Large intestine (tissue), 3 donors: ENCODE measurements around the gene ATG101. TPM values are rescaled to one million over a fixed set of nuclear protein-coding genes. Genes with fewer than 3 reads are reported as not detected.
A peak's percentile ranks its signal among the peaks of the same experiment; 100 is the strongest.

Source experiments
- DNase-seq, 2 donors: peaks; one replicate each; pipeline versions ENCODE4 v3.0.0 to v3.0.0-alpha.2; 2013
- H3K27ac ChIP-seq: one replicate; pipeline ENCODE4 v1.5.1; 2013; ENCODE audit warnings: low read length
- H3K27me3 ChIP-seq: 2 replicates; pipeline ENCODE4 v1.6.1; 2013; ENCODE audit warnings: low read length; ENCODE audit not compliant: control insufficient read depth, insufficient read depth
- H3K36me3 ChIP-seq: 2 replicates; pipeline ENCODE4 v1.6.1; 2013; ENCODE audit warnings: low read length; ENCODE audit not compliant: control insufficient read depth, insufficient read depth
- H3K4me1 ChIP-seq: one replicate; pipeline ENCODE4 v1.6.1; 2013; ENCODE audit warnings: low read length; ENCODE audit not compliant: control insufficient read depth, insufficient read depth
- H3K4me3 ChIP-seq: one replicate; pipeline ENCODE4 v1.5.1; 2013; ENCODE audit warnings: low read length
- H3K9me3 ChIP-seq: one replicate; pipeline ENCODE4 v1.6.1; 2013; ENCODE audit warnings: mild to moderate bottlenecking, low read depth, low read length, moderate library complexity; ENCODE audit not compliant: control insufficient read depth
- WGBS: methylation state at CpG from one replicate; pipeline ENCODE4 v1.1.5; 2013; ENCODE audit warnings: low lambda C conversion rate; ENCODE audit not compliant: insufficient coverage; 5-methylcytosine and 5-hydroxymethylcytosine counted together
- polyA plus RNA-seq: library from polyadenylated mRNA; unstranded; fragments of 120-200 nt; gene quantifications from one replicate; pipeline ENCODE4 v1.2.1, GENCODE V29; 2013

The ATG101 gene
- polyA plus RNA-seq, 1 donor, result 27.8 TPM

DNA sequence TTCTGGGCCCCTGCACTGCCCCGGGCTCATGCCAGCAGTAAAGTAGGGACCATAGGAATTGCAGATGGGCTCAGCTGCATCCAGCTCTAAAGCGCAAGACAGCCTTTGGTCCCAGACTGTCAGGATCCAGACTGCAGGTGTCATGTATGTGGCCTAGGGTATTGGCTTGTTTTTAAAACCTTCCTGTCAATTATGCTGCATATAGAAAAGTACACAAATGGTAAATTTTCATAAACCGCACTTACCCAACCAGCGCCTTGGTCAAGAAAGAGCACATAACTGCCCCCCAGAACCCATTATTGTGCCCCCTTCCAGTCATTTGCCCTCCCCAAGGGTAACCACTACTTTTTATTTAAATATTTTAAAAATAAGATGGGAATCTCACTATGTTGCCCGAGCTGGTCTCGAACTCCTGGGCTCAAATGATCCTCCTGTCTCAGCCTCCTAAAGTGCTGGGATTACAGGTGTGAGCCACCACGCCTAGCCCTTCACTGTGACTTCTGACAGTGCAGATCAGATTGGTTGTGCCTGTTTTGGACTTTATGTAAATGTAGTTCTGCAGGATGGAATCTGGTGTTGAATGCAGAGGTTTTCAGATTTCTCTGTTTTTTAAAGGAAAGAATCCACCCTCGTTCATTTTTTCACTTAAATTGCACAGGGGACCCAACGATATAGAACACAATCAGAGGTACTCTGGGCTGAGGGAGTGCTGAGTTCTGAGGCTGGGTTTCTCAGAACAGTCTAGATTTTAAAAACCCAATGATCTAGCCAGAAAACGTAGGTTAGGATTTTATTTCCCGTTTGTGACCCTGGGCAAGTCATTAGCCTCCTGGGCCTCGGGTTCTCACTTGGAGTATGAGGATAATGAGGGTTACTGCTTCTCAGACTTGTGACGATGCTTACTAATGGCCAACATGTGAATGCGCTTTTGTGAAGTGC, 11.9 kb upstream of the ATG101 start:
- 94% methylated on average over 3 of the region's 14 CpGs for WGBS
- Histone ChIP-seq H3K27me3 (no peaks in the 10 kb centered on the region), H3K36me3 (peaks cover 16% of the 10 kb centered on the region), H3K4me3 (no peak overlapping the region), H3K27ac (no peak overlapping the region), H3K9me3 (no peaks in the 10 kb centered on the region), H3K4me1 (peaks cover 16% of the 10 kb centered on the region)
- DNase-seq, result no peak

DNA sequence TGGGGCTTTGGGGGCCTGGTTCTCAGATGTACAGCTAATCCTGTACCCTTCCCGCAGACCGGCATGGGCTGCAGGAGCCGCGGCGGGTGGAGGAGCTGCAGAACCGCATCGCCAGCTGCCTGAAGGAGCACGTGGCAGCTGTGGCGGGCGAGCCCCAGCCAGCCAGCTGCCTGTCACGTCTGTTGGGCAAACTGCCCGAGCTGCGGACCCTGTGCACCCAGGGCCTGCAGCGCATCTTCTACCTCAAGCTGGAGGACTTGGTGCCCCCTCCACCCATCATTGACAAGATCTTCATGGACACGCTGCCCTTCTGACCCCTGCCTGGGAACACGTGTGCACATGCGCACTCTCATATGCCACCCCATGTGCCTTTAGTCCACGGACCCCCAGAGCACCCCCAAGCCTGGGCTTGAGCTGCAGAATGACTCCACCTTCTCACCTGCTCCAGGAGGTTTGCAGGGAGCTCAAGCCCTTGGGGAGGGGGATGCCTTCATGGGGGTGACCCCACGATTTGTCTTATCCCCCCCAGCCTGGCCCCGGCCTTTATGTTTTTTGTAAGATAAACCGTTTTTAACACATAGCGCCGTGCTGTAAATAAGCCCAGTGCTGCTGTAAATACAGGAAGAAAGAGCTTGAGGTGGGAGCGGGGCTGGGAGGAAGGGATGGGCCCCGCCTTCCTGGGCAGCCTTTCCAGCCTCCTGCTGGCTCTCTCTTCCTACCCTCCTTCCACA, 11.0 kb upstream of the ATG101 start:
- Histone ChIP-seq H3K27me3 (no peaks in the 10 kb centered on the region), H3K4me1 (peaks cover 24% of the 10 kb centered on the region), H3K4me3 (no peak overlapping the region), H3K9me3 (no peaks in the 10 kb centered on the region), H3K36me3 (peaks cover 16% of the 10 kb centered on the region), H3K27ac (peak overlapping the region; percentile 5)
- no peak for DNase-seq
- no CpG with 5 or more reads among the region's 25 CpGs for WGBS

DNA sequence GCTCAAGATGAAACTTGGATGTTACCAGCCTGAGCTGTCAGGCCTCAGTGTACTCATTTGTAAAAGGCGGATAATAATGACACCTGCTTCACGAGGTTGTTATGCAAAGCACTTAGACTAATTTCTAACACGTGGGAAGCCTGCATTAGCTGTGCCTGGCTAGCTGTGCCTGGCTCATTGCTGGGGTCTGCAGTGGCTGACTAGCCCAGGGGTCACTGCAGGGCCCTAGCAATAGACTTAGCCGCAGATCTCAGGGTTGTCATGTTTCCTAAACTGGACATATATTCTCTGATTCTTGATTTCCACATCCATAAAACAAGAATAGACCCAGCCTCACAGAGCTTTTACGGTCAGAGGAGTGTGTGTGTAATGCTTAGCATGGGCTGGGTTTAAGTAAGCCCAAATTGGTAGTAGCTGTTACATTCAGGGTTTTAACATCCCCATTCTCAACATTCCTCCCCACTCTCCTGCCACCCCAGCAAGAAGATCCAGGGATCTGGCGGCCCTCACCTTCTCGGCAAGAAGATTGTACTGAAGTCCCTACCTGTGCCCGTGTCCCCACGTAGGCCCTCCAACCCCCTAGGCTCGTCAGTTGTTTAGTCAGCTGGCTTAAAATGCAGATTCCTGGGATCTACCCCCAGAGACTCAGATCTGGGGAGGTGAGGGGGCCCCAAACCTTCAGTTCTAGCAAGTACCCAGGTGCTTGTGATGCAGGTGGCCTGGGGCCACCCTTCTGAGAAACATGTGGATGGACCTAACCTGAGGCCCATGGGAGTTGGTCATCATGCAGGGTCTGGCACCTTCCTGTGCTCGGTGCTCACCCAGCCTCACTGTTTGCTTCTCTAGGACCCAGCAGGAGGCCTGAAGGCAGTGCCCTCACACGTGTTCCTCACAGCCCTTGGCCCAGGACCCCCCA, 9.9 kb upstream of the ATG101 start:
- DNase-seq, result no peak
- Histone ChIP-seq H3K27ac (no peak overlapping the region), H3K9me3 (no peaks in the 10 kb centered on the region), H3K27me3 (no peaks in the 10 kb centered on the region), H3K4me1 (peaks cover 27% of the 10 kb centered on the region), H3K36me3 (peaks cover 12% of the 10 kb centered on the region), H3K4me3 (no peak overlapping the region)
- no CpG with 5 or more reads among the region's 12 CpGs for WGBS

DNA sequence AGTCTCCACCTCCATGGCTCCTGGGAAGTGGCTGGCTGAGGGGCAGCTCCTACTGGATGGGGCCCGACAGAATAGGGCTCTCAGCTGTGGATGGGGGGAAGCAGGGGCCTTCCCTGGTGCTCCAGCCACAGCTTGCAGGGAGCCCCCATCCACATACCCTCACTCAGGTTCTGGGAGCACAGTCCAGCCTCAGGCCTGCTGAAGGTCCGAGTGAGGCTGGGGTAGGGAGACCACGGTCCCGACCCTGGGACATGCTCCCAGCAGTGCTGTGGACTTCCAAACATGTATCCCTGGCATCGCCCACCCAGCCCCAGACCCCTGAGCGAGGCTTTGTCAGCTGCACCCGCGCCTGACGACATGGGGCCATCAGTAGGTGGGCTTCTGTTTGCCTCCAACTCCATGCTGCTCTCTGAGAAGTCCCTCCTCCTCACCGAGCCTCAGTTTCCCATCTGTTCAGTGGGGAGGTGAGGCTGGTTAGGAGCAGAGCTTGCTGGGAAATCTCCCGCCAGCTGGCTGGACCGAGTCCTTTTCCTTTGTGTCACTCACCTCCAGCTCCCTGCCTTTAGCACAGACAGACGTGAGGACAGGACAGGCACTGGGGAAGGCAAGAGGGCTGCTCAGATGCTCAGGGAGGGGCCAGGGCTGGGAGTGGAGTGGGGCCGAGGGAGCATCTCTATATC, 9.1 kb upstream of the ATG101 start:
- no peak overlapping the region for H3K4me3 ChIP-seq
- peaks cover 10% of the 10 kb centered on the region for H3K36me3 ChIP-seq
- H3K27me3 ChIP-seq, result no peaks in the 10 kb centered on the region
- WGBS, result no CpG with 5 or more reads among the region's 14 CpGs
- peaks cover 27% of the 10 kb centered on the region for H3K4me1 ChIP-seq
- no peak for DNase-seq
- H3K9me3 ChIP-seq, result no peaks in the 10 kb centered on the region
- H3K27ac ChIP-seq, result no peak overlapping the region

DNA sequence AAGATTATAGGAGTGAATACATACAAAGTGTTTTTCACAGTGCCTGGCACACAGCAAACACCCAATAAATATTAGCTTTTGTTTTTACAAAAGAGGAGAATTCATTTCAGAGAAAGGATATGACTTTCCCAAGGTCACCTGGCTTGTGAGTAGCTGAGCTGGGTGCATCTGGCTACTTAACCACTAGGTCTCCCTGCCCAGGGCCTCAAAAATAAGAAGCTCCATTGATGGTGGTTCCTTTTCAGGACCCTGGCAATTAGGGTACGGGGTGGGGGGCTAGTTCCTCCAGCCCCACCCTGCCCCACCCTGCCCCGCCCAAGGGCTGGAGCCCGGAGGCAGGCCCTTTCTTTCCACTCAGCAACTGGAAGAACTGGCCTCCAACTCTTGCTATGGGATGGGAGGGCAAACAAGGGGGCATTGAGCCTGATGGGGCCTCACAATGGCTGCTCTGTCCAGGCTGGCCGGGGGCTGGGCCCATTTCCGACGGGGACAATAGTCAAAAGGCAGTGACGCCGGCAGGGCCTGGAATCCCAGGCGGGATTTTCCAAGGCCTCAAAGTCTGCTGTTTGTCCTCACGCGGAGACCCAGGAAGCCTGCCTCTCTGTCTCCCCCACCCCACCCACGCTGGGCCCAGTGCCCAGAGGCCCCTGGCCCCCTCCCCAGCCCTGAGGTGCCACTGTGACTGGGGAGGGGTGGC, 8.2 kb upstream of the ATG101 start:
- H3K4me3 ChIP-seq, result no peak overlapping the region
- DNase-seq, result no peak
- no peak overlapping the region for H3K27ac ChIP-seq
- H3K4me1 ChIP-seq, result peaks cover 27% of the 10 kb centered on the region
- no peaks in the 10 kb centered on the region for H3K9me3 ChIP-seq
- peaks cover 8% of the 10 kb centered on the region for H3K36me3 ChIP-seq
- WGBS, result no CpG with 5 or more reads among the region's 12 CpGs
- H3K27me3 ChIP-seq, result no peaks in the 10 kb centered on the region

DNA sequence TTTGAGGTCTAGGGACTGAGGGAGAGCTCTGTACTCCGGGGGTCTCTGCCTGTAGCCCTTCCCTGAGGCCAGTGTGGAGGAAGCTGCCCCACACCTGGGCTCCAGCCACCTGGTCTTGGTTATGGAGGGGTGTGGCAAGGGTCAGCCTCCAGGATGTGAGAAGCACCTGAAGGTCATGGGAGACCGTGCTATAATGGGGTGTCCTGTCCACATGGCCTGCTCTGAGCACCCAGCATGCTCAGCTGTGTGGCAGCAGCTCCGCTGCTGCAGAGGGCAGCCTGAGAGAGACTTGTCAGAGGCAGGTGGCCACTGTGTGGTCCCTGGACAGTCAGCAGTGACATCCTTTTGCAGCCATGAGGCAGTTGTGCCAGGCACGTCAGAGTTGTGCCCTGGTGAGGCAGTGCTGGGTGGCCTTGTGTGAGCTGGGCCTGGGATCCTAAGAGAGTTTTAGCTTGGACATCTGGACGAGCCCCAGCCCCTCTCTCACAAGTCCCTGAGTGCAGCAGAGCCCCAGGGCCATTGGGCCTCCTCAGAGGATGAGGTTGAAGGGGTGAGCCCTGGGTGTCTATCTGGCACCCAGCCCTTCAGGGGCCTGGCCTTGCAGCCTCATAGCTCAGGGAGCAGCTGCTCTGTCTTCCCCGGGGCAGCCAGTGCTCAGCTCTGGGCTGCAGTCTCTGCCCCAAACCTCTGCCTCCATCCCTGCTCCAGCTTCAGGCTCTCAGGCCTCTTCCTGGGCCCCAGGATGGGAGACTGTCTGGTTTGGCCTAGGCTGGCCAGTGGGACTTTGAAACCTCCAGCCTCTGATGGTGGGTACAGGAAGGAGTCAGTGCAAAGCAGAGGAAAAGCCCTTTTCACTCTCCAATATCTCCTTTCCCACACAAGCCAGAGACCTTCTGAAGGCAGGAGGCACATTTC, 7.4 kb upstream of the ATG101 start:
- Histone ChIP-seq H3K4me1 (peaks cover 27% of the 10 kb centered on the region), H3K36me3 (peaks cover 2% of the 10 kb centered on the region), H3K27ac (peak overlapping the region; percentile 10), H3K9me3 (no peaks in the 10 kb centered on the region), H3K27me3 (peaks cover 3% of the 10 kb centered on the region), H3K4me3 (no peak overlapping the region)
- no CpG with 5 or more reads among the region's 6 CpGs for WGBS
- DNase-seq, result no peak

DNA sequence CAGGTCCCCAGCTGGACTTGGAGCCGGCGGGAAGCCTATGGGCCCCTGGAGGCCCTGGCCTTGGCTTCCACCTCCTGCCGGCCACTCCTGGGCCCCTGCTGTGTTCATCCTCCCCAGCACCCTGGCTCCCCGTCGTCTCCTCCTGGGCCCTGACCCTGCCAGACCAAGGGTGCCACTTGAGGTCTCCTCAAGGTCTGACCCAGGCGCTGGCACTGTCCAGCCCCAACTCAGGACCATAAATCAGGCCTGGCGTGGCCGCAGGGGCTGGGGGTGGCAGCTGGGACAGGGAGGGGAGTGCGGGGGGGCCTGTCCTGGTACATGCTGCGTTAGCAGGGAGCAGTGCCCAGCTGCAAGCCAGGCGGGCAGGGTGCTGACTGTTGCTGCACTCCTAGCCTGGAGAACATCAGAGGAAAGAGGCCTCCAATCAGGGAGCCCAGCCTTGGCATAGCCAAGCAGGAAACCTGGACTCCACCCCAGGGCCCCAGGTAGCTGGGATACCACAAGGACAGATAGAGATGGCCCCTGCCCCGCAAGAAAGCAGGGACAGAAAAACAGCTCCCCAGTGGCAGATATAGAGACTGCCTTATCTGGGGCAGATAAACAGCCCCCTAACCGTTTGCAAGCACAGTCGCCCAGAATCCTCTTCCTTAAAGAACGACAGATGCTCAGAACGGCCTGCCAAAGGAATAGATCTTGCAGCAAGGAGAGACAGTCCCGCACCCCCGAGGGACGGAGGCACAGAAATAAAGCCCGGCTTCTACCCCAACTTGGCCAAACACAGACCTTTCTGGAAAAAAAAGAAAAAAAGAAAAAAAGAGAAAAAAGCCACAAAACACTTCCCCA, 6.5 kb upstream of the ATG101 start:
- H3K4me1 ChIP-seq, result peaks cover 27% of the 10 kb centered on the region
- H3K9me3 ChIP-seq, result no peaks in the 10 kb centered on the region
- H3K4me3 ChIP-seq, result no peak overlapping the region
- peaks cover 3% of the 10 kb centered on the region for H3K27me3 ChIP-seq
- no peaks in the 10 kb centered on the region for H3K36me3 ChIP-seq
- peak overlapping the region; percentile 10 for H3K27ac ChIP-seq
- DNase-seq, result peak in 1 of 2 donors; percentile 66
- WGBS, result no CpG with 5 or more reads among the region's 20 CpGs

DNA sequence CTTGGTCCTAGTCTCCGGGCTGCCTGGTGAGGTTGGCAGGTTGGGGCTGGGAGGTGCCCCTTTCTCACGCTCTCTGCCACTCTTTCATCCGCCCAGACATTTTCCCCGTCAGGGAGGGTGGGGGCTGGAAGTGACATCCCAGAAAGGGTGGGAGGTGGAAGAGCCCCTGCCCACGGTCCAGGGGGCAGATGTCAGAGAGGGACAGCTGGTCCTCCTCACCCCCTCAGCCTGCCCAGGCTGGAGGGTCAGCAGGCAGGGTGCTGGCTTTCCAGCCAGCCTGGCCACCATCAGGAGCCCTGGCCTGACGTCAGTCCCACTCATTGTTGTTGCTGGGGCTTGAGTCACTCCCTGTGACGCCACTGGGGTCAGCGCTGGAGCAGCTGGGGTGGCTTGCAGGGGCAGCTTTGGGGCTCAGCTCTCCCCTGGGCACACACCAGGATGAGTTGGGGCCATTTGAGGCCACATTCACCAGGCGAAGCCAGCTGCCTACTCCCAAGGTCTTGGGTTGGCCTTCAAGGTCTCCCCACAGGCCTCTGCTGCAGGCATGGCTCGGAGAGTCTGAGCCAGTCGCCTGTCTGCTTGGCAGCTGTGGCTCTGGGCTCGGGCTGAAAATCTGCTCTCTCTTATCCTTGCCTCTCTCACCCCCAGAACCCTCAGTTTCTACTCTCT, 5.7 kb upstream of the ATG101 start:
- WGBS, result no CpG with 5 or more reads among the region's 12 CpGs
- Histone ChIP-seq H3K27me3 (peaks cover 3% of the 10 kb centered on the region), H3K4me3 (no peak overlapping the region), H3K36me3 (no peaks in the 10 kb centered on the region), H3K27ac (no peak overlapping the region), H3K4me1 (peaks cover 25% of the 10 kb centered on the region), H3K9me3 (no peaks in the 10 kb centered on the region)
- no peak for DNase-seq
